CD14-positive monocyte (primary cell): Measurements from ENCODE around the gene GNAT2. TPM values are rescaled to one million over a fixed set of nuclear protein-coding genes. Genes with fewer than 3 reads are reported as not detected.
A peak's percentile ranks its signal among the peaks of the same experiment; 100 is the strongest.

Source experiments
- DNase-seq, 3 donors: peaks; one replicate each; pipeline ENCODE4 v3.0.0-alpha.2; 2011 to 2022
- H2AFZ ChIP-seq: 2 replicates; pipeline ENCODE4 v1.6.0; 2012; ENCODE audit warnings: mild to moderate bottlenecking, low read depth, low read length, inconsistent platforms; ENCODE audit not compliant: insufficient read depth, poor library complexity, severe bottlenecking
- H3K27ac ChIP-seq, 2 donors: 1 replicate in 1 of 2; 2 replicates in 1 of 2; pipeline ENCODE4 v1.5.1; 2012 to 2013; ENCODE audit warnings: low read length in 2 of 2, control low read depth in 1 of 2, inconsistent platforms in 1 of 2, low read depth in 1 of 2, mild to moderate bottlenecking in 1 of 2
- H3K27me3 ChIP-seq, 2 donors: one replicate each; pipeline versions ENCODE4 v1.6.0 to v1.6.1; 2011 to 2013; ENCODE audit warnings: low read length in 2 of 2; ENCODE audit not compliant: control insufficient read depth in 2 of 2, insufficient read depth in 2 of 2
- H3K36me3 ChIP-seq, 2 donors: replicated peaks in 1 of 2; 1 replicate in 1 of 2; 2 replicates in 1 of 2; pipeline versions ENCODE4 v1.5.1 to v1.6.1; 2012 to 2013; ENCODE audit warnings: low read length in 2 of 2, control low read depth in 1 of 2, inconsistent platforms in 1 of 2, mild to moderate bottlenecking in 1 of 2; ENCODE audit not compliant: insufficient read depth in 2 of 2, control insufficient read depth in 1 of 2
- H3K4me1 ChIP-seq, 2 donors: 1 replicate in 1 of 2; 2 replicates in 1 of 2; pipeline versions ENCODE4 v1.5.1 to v1.6.1; 2012 to 2013; ENCODE audit warnings: low read length in 2 of 2, control low read depth in 1 of 2, inconsistent platforms in 1 of 2, mild to moderate bottlenecking in 1 of 2, moderate library complexity in 1 of 2; ENCODE audit not compliant: insufficient read depth in 2 of 2, control insufficient read depth in 1 of 2
- H3K4me2 ChIP-seq: replicated peaks from 2 replicates; pipeline ENCODE3; 2012; ENCODE audit warnings: low read length, moderate library complexity, mild to moderate bottlenecking; ENCODE audit not compliant: poor library complexity, severe bottlenecking; ENCODE audit errors: extremely low read depth
- H3K4me3 ChIP-seq, 3 experiments: fragments of 200-600 bp in 1 of 3; sonication (generic) in 1 of 3; replicated peaks in 1 of 3; 1 replicate in 2 of 3; 2 replicates in 1 of 3; pipeline ENCODE4 v1.5.1; 2011 to 2013; ENCODE audit warnings: low read length in 3 of 3, mild to moderate bottlenecking in 3 of 3, control low read depth in 2 of 3, low read depth in 2 of 3, inconsistent platforms in 1 of 3, moderate library complexity in 1 of 3
- H3K79me2 ChIP-seq: 2 replicates; pipeline ENCODE4 v1.6.0; 2012; ENCODE audit warnings: mild to moderate bottlenecking, control low read depth, inconsistent platforms, low read length, moderate library complexity; ENCODE audit not compliant: insufficient read depth
- H3K9ac ChIP-seq: 2 replicates; pipeline ENCODE4 v1.6.0; 2017; ENCODE audit warnings: low read length, mild to moderate bottlenecking; ENCODE audit not compliant: insufficient read depth, poor library complexity, severe bottlenecking
- H3K9me3 ChIP-seq, 2 donors: replicated peaks in 1 of 2; 1 replicate in 1 of 2; 2 replicates in 1 of 2; pipeline versions ENCODE4 v1.5.1 to v1.6.1; 2012 to 2013; ENCODE audit warnings: low read length in 2 of 2, control low read depth in 1 of 2; ENCODE audit not compliant: control insufficient read depth in 1 of 2, insufficient read depth in 1 of 2
- H4K20me1 ChIP-seq: 2 replicates; pipeline ENCODE4 v1.6.0; 2012; ENCODE audit warnings: mild to moderate bottlenecking, low read length, control low read depth, moderate library complexity; ENCODE audit not compliant: insufficient read depth
- H3K27ac Mint-ChIP-seq, 7 donors: one replicate each; pipeline ENCODE4 v1.8.0; 2020; ENCODE audit warnings: mild to moderate bottlenecking in 7 of 7, mixed read lengths in 7 of 7, moderate library complexity in 6 of 7, inconsistent platforms in 2 of 7
- H3K27me3 Mint-ChIP-seq, 3 donors: one replicate each; pipeline ENCODE4 v1.8.0; 2021 to 2022; ENCODE audit warnings: low read depth in 3 of 3, mild to moderate bottlenecking in 3 of 3, mixed read lengths in 3 of 3, moderate library complexity in 3 of 3, inconsistent platforms in 1 of 3
- H3K36me3 Mint-ChIP-seq, 2 donors: one replicate each; pipeline ENCODE4 v1.8.0; 2020; ENCODE audit warnings: mixed read lengths in 2 of 2, inconsistent platforms in 1 of 2, mild to moderate bottlenecking in 1 of 2
- H3K4me1 Mint-ChIP-seq: one replicate; pipeline ENCODE4 v1.8.0; 2020; ENCODE audit warnings: mild to moderate bottlenecking, mixed read lengths
- H3K4me3 Mint-ChIP-seq, 2 donors: one replicate each; pipeline ENCODE4 v1.8.0; 2020; ENCODE audit warnings: mild to moderate bottlenecking in 2 of 2, mixed read lengths in 2 of 2, moderate library complexity in 1 of 2
- H3K9me3 Mint-ChIP-seq, 7 donors: one replicate each; pipeline ENCODE4 v1.8.0; 2020 to 2022; ENCODE audit warnings: mixed read lengths in 7 of 7, mild to moderate bottlenecking in 6 of 7, moderate library complexity in 6 of 7, inconsistent platforms in 2 of 7
- CTCF ChIP-seq: fragments of 200-600 bp; IDR thresholded peaks from one replicate; pipeline ENCODE4 v1.8.0; 2022; ENCODE audit warnings: antibody characterized with exemption, mild to moderate bottlenecking
- WGBS: methylation state at CpG from one replicate; pipeline ENCODE4 v1.1.5; 2013; ENCODE audit warnings: missing lambda C conversion rate; ENCODE audit not compliant: insufficient coverage; 5-methylcytosine and 5-hydroxymethylcytosine counted together
- intact Hi-C, 2 donors: fragments of 100-400 bp; cut with micrococcal nuclease; formaldehyde crosslinking; loops; one replicate each; pipeline versions ENCODE4 v1.15.0 to v1.15.1; 2023
- polyA plus RNA-seq, 3 donors: library from polyadenylated mRNA; depleted of rRNA in 1 of 3; unstranded in 2 of 3; stranded (reverse) in 1 of 3; fragments of 300-500 nt in 2 of 3; fragments of >200 nt in 1 of 3; fragmentation: Illumina TruSeq in 2 of 3; gene quantifications; 1 replicate in 2 of 3; 2 replicates in 1 of 3; pipeline ENCODE4 v1.2.3, GENCODE V29; 2012 to 2021

Gene GNAT2
- polyA plus RNA-seq, 3 donors = 0.05 TPM; not detected in 2

GRCh38 chr1:109620401-109620791 is 980 bp upstream of the GNAT2 start:
- no peak for TF ChIP-seq CTCF
- intact Hi-C loops = loop anchor here (2.0 to 5.0 kb wide), 2 partner anchors 72 to 73 kb away; partner anchors contain the start of gene GNAI3 (in 2 of the 2)
- Histone ChIP-seq H3K4me3 (peak overlapping the region; percentile 77 to 96 (median 96)), H3K9me3 (no peaks in the 10 kb centered on the region), H3K4me1 (peaks cover 73 to 82% of the 10 kb centered on the region in 2 donors), H3K36me3 (peaks cover 1 to 4% of the 10 kb centered on the region in 2 donors), H3K9ac (peak overlapping the region; percentile 98), H2AFZ (no peak overlapping the region), H3K27me3 (no peaks in the 10 kb centered on the region), H3K4me2 (peak overlapping the region; percentile 97), H3K79me2 (peaks cover 62% of the 10 kb centered on the region), H3K27ac (peak overlapping the region; percentile 99), H4K20me1 (peaks cover 46% of the 10 kb centered on the region)
- H3K4me1 Mint-ChIP-seq = peaks cover 75% of the 10 kb centered on the region
- peak overlapping the region; percentile 92 to 97 for H3K4me3 Mint-ChIP-seq
- H3K9me3 Mint-ChIP-seq = peaks cover 0 to 2% (median 0%) of the 10 kb centered on the region in 7 donors
- WGBS = 0% methylated on average over 3 of the region's 9 CpGs
- H3K27me3 Mint-ChIP-seq = peaks cover 0 to 3% (median 2%) of the 10 kb centered on the region in 3 donors
- peak overlapping the region; percentile 99 to 100 (median 99) for H3K27ac Mint-ChIP-seq
- DNase-seq = no peak
- peaks cover 9 to 29% of the 10 kb centered on the region in 2 donors for H3K36me3 Mint-ChIP-seq

- Histone ChIP-seq H3K27ac (peak overlapping the region; percentile 99), H3K4me1 (peaks cover 77 to 85% of the 10 kb centered on the region in 2 donors), H4K20me1 (peaks cover 31% of the 10 kb centered on the region), H3K27me3 (no peaks in the 10 kb centered on the region), H3K36me3 (no peaks in the 10 kb centered on the region), H3K79me2 (peaks cover 47% of the 10 kb centered on the region), H3K4me2 (peak overlapping the region; percentile 97), H3K9me3 (no peaks in the 10 kb centered on the region), H3K9ac (peak overlapping the region; percentile 98), H3K4me3 (peak overlapping the region in 2 of 3 experiments; percentile 16 to 96), H2AFZ (no peak overlapping the region)
- WGBS = 15% methylated on average over 5 of the region's 9 CpGs
- peak overlapping the region; percentile 92 to 97 for H3K4me3 Mint-ChIP-seq
- intact Hi-C loops = loop anchor here in 1 of 2 donors (5.0 kb wide), 1 partner anchor 203 kb away; no protein-coding TSS in a partner anchor
- H3K27ac Mint-ChIP-seq = peak overlapping the region; percentile 99 to 100 (median 99)
- peak in 2 of 3 donors; percentile 36 to 59 for DNase-seq
- H3K9me3 Mint-ChIP-seq = peaks cover 0 to 2% (median 2%) of the 10 kb centered on the region in 7 donors
- TF ChIP-seq CTCF = no peak
- peaks cover 74% of the 10 kb centered on the region for H3K4me1 Mint-ChIP-seq
- peaks cover 6 to 26% of the 10 kb centered on the region in 2 donors for H3K36me3 Mint-ChIP-seq
- peaks cover 0 to 3% (median 0%) of the 10 kb centered on the region in 3 donors for H3K27me3 Mint-ChIP-seq
These were observed 498 bp downstream of the GNAT2 start for GRCh38 chr1:109618661-109619575.
